ENCODE measurements around the gene TRIM59.

Gene TRIM59

GRCh38 chr3:160449636-160450598 lies at the start of gene TRIM59:
Gene TRIM59 (minus strand): TSS chr3:160449786. CDS start chr3:160439183, 10,603 bp downstream.
- peak; percentile 90 to 97 for DNase-seq

GRCh38 chr3:160498202-160498601 lies 48.6 kb upstream of the TRIM59 start:
- no peak for DNase-seq

- DNase-seq: no peak
Measured at GRCh38 chr3:160490166-160490565, 40.6 kb upstream of the TRIM59 start.

GRCh38 chr3:160486459-160486869 lies 36.9 kb upstream of the TRIM59 start:
- DNase-seq: peak; percentile 4 to 40

GRCh38 chr3:160482796-160483195 lies 33.2 kb upstream of the TRIM59 start:
- no peak for DNase-seq

- DNase-seq: no peak
Measured at GRCh38 chr3:160481856-160482255, 32.3 kb upstream of the TRIM59 start.

- DNase-seq: no peak
Measured at GRCh38 chr3:160480931-160481330, 31.3 kb upstream of the TRIM59 start.

- DNase-seq: no peak
Measured at GRCh38 chr3:160479376-160479775, 29.8 kb upstream of the TRIM59 start.

GRCh38 chr3:160478338-160478737 lies 28.8 kb upstream of the TRIM59 start:
- DNase-seq: no peak

GRCh38 chr3:160477750-160478149 lies 28.2 kb upstream of the TRIM59 start:
- no peak for DNase-seq

- no peak for DNase-seq
Measured at GRCh38 chr3:160475884-160476283, 26.3 kb upstream of the TRIM59 start.

- no peak for DNase-seq
Measured at GRCh38 chr3:160475153-160475552, 25.6 kb upstream of the TRIM59 start.

GRCh38 chr3:160474416-160474838 lies 24.8 kb upstream of the TRIM59 start:
- no peak for DNase-seq

GRCh38 chr3:160473978-160474377 lies 24.4 kb upstream of the TRIM59 start:
- no peak for DNase-seq

- DNase-seq: no peak
Measured at GRCh38 chr3:160473221-160473620, 23.6 kb upstream of the TRIM59 start.

GRCh38 chr3:160472344-160472743 lies 22.8 kb upstream of the TRIM59 start:
- DNase-seq: no peak

- no peak for DNase-seq
Measured at GRCh38 chr3:160471892-160472291, 22.3 kb upstream of the TRIM59 start.

GRCh38 chr3:160470181-160470580 lies 20.6 kb upstream of the TRIM59 start:
- DNase-seq: no peak

- no peak for DNase-seq
Measured at GRCh38 chr3:160464971-160465370, 15.4 kb upstream of the TRIM59 start.

GRCh38 chr3:160464321-160464720 lies 14.7 kb upstream of the TRIM59 start:
- no peak for DNase-seq

GRCh38 chr3:160460033-160460432 lies 10.4 kb upstream of the TRIM59 start:
- no peak for DNase-seq

- no peak for DNase-seq
Measured at GRCh38 chr3:160459450-160459970, 9.9 kb upstream of the TRIM59 start.

- no peak for DNase-seq
Measured at GRCh38 chr3:160458151-160458550, 8.6 kb upstream of the TRIM59 start.

- no peak for DNase-seq
Measured at GRCh38 chr3:160455846-160456245, 6.3 kb upstream of the TRIM59 start.
